Small intestine (tissue), 7 donors: ENCODE results near the gene TTLL1. TPM values are rescaled to one million over a fixed set of nuclear protein-coding genes. Genes with fewer than 3 reads are reported as not detected.
"Not testable (repeated sequence)": the region's sequence is repeated elsewhere in the genome, so short reads cannot be mapped to it uniquely, and the experiment has no call there.

Experiments used
- DNase-seq, 2 donors: peaks; one replicate each; pipeline versions ENCODE4 v3.0.0 to v3.0.0-alpha.2; 2013
- FAIRE-seq: peaks from 2 replicates; lab custom pipeline; 2012; peaks lifted over from hg19 to GRCh38; lab: Jason Lieb, UNC
- H3K27ac ChIP-seq, 3 donors: one replicate each; pipeline ENCODE4 v1.5.1; 2013; ENCODE audit warnings: low read length in 2 of 3, mild to moderate bottlenecking in 2 of 3, control low read depth in 1 of 3, inconsistent platforms in 1 of 3, low read depth in 1 of 3, moderate library complexity in 1 of 3
- H3K27me3 ChIP-seq, 3 donors: one replicate each; pipeline ENCODE4 v1.6.1; 2013; ENCODE audit warnings: low read length in 3 of 3, inconsistent platforms in 1 of 3; ENCODE audit not compliant: control insufficient read depth in 3 of 3, insufficient read depth in 3 of 3
- H3K36me3 ChIP-seq, 3 donors: one replicate each; pipeline ENCODE4 v1.6.1; 2013; ENCODE audit warnings: low read length in 3 of 3, inconsistent platforms in 1 of 3, low read depth in 1 of 3, mild to moderate bottlenecking in 1 of 3, moderate library complexity in 1 of 3; ENCODE audit not compliant: control insufficient read depth in 3 of 3, insufficient read depth in 2 of 3
- H3K4me1 ChIP-seq, 3 donors: one replicate each; pipeline ENCODE4 v1.6.1; 2013; ENCODE audit warnings: low read length in 2 of 3, inconsistent platforms in 1 of 3, low read depth in 1 of 3, mild to moderate bottlenecking in 1 of 3, moderate library complexity in 1 of 3; ENCODE audit not compliant: control insufficient read depth in 3 of 3, insufficient read depth in 2 of 3
- H3K4me3 ChIP-seq, 3 donors: one replicate each; pipeline ENCODE4 v1.5.1; 2013; ENCODE audit warnings: low read length in 3 of 3, control low read depth in 1 of 3, inconsistent platforms in 1 of 3, low read depth in 1 of 3, mild to moderate bottlenecking in 1 of 3, moderate library complexity in 1 of 3
- H3K9me3 ChIP-seq, 2 donors: one replicate each; pipeline ENCODE4 v1.6.1; 2013; ENCODE audit warnings: low read depth in 1 of 2, low read length in 1 of 2; ENCODE audit not compliant: control insufficient read depth in 2 of 2, insufficient read depth in 1 of 2
- WGBS, 3 donors: extraction: QIAGEN DNeasy Blood & Tissue Kit; methylation state at CpG; one replicate each; pipeline ENCODE4 v1.1.7; 2013; 5-methylcytosine and 5-hydroxymethylcytosine counted together
- polyA plus RNA-seq, 4 donors: library from polyadenylated mRNA; stranded (reverse) in 3 of 4; unstranded in 1 of 4; fragments of 200-250 nt in 3 of 4; fragments of 120-200 nt in 1 of 4; gene quantifications; one replicate each; pipeline versions ENCODE4 v1.2.1 to v1.2.3, GENCODE V29; 2013
- donor health status: healthy with polysubstance abuse.
- donor health status: control.
- donor health status: control.
- donor health status: Bipolar disorder and iron deficiency.
- donor health status: healthy.

TTLL1 gene
- polyA plus RNA-seq, 4 donors: 1.1 to 4.2 (median 2.4) TPM

- WGBS, 3 donors: 97 to 98% (median 97%) methylated on average over 3 of the region's 3 CpGs
- H3K36me3 ChIP-seq, DNase-seq, H3K27ac ChIP-seq, FAIRE-seq, H3K4me3 ChIP-seq, H3K9me3 ChIP-seq: not testable (repeated sequence)
- Histone ChIP-seq H3K27me3 (peaks cover 0 to 20% (median 0%) of the 10 kb centered on the region in 3 donors), H3K4me1 (peaks cover 0 to 11% (median 0%) of the 10 kb centered on the region in 3 donors)
These were observed 15.8 kb upstream of the TTLL1 start for GRCh38 chr22:43104950-43105349.

- Histone ChIP-seq H3K27ac (peak overlapping the region in 1 of 3 donors; percentile 7), H3K27me3 (peaks cover 0 to 12% (median 0%) of the 10 kb centered on the region in 3 donors)
- H3K4me1 ChIP-seq, H3K4me3 ChIP-seq, H3K9me3 ChIP-seq, H3K36me3 ChIP-seq, FAIRE-seq: not testable (repeated sequence)
- 11 to 36% (median 21%) methylated on average over 15 of the region's 15 CpGs for WGBS, 3 donors
- peak; percentile 92 to 99 for DNase-seq
These were observed 14.9 kb upstream of the TTLL1 start for GRCh38 chr22:43104056-43104625.

GRCh38 chr22:43101306-43101705 lies 12.1 kb upstream of the TTLL1 start:
- Histone ChIP-seq H3K4me3 (no peak overlapping the region), H3K9me3 (peaks cover 0 to 9% of the 10 kb centered on the region in 2 donors), H3K36me3 (no peaks in the 10 kb centered on the region), H3K4me1 (peaks cover 0 to 9% (median 0%) of the 10 kb centered on the region in 3 donors), H3K27me3 (peaks cover 0 to 3% (median 0%) of the 10 kb centered on the region in 3 donors), H3K27ac (no peak overlapping the region)
- DNase-seq: no peak
- WGBS, 3 donors: 72 to 84% (median 82%) methylated on average over 7 of the region's 7 CpGs
- no peak for FAIRE-seq

- Histone ChIP-seq H3K9me3 (peaks cover 0 to 9% of the 10 kb centered on the region in 2 donors), H3K4me3 (no peak overlapping the region), H3K4me1 (peaks cover 0 to 9% (median 0%) of the 10 kb centered on the region in 3 donors), H3K27me3 (no peaks in the 10 kb centered on the region), H3K36me3 (no peaks in the 10 kb centered on the region), H3K27ac (no peak overlapping the region)
- FAIRE-seq (no peak), DNase-seq (no peak)
- 6 to 35% (median 14%) methylated on average over 5 of the region's 5 CpGs for WGBS, 3 donors
These were observed 11.0 kb upstream of the TTLL1 start for GRCh38 chr22:43100225-43100624.

- Histone ChIP-seq H3K4me1 (peaks cover 0 to 5% (median 0%) of the 10 kb centered on the region in 3 donors), H3K36me3 (no peaks in the 10 kb centered on the region), H3K27ac (no peak overlapping the region), H3K4me3 (no peak overlapping the region), H3K9me3 (peaks cover 0 to 9% of the 10 kb centered on the region in 2 donors), H3K27me3 (no peaks in the 10 kb centered on the region)
- DNase-seq (no peak), FAIRE-seq (no peak)
- 83 to 90% (median 90%) methylated on average over 4 of the region's 4 CpGs for WGBS, 3 donors
These were observed 9.9 kb upstream of the TTLL1 start for GRCh38 chr22:43099095-43099494.

- H3K27me3 ChIP-seq: no peaks in the 10 kb centered on the region
- H3K9me3 ChIP-seq: peaks cover 0 to 9% of the 10 kb centered on the region in 2 donors
- no peak for DNase-seq
- H3K27ac ChIP-seq: no peak overlapping the region
- H3K4me3 ChIP-seq: no peak overlapping the region
- H3K4me1 ChIP-seq: no peaks in the 10 kb centered on the region
- no peak for FAIRE-seq
- no peaks in the 10 kb centered on the region for H3K36me3 ChIP-seq
- 59 to 87% (median 75%) methylated on average over 4 of the region's 4 CpGs for WGBS, 3 donors
These were observed 9.2 kb upstream of the TTLL1 start for GRCh38 chr22:43098356-43098755.

- Histone ChIP-seq H3K4me1 (no peaks in the 10 kb centered on the region), H3K4me3 (no peak overlapping the region), H3K27me3 (no peaks in the 10 kb centered on the region), H3K36me3 (no peaks in the 10 kb centered on the region), H3K9me3 (peaks cover 0 to 9% of the 10 kb centered on the region in 2 donors), H3K27ac (no peak overlapping the region)
- DNase-seq (no peak), FAIRE-seq (no peak)
- 86 to 93% (median 90%) methylated on average over 8 of the region's 8 CpGs for WGBS, 3 donors
These were observed 7.2 kb upstream of the TTLL1 start for GRCh38 chr22:43096420-43096819.

- FAIRE-seq (no peak), DNase-seq (no peak)
- 26 to 47% (median 45%) methylated on average over 4 of the region's 4 CpGs for WGBS, 3 donors
- Histone ChIP-seq H3K27ac (no peak overlapping the region), H3K27me3 (no peaks in the 10 kb centered on the region), H3K36me3 (no peaks in the 10 kb centered on the region), H3K9me3 (peaks cover 0 to 9% of the 10 kb centered on the region in 2 donors), H3K4me3 (no peak overlapping the region), H3K4me1 (no peaks in the 10 kb centered on the region)
These were observed 5.4 kb upstream of the TTLL1 start for GRCh38 chr22:43094551-43094950.

GRCh38 chr22:43094085-43094484 lies 4.9 kb upstream of the TTLL1 start:
- Histone ChIP-seq H3K4me1 (no peaks in the 10 kb centered on the region), H3K27ac (no peak overlapping the region), H3K36me3 (no peaks in the 10 kb centered on the region), H3K4me3 (no peak overlapping the region), H3K27me3 (no peaks in the 10 kb centered on the region), H3K9me3 (peaks cover 0 to 9% of the 10 kb centered on the region in 2 donors)
- DNase-seq (peak; percentile 31 to 64), FAIRE-seq (no peak)
- 15 to 47% (median 42%) methylated on average over 7 of the region's 7 CpGs for WGBS, 3 donors
